GM12873 (cell line): Measurements from ENCODE around the gene ASB12.

Experiments
- CTCF ChIP-seq: IDR thresholded peaks from 2 replicates; pipeline ENCODE4 v1.5.1; 2012; ENCODE audit warnings: low read depth, mild to moderate bottlenecking, moderate library complexity, low read length, control low read depth; ENCODE audit not compliant: insufficient read depth; ENCODE audit errors: missing control alignments

ASB12 gene

DNA sequence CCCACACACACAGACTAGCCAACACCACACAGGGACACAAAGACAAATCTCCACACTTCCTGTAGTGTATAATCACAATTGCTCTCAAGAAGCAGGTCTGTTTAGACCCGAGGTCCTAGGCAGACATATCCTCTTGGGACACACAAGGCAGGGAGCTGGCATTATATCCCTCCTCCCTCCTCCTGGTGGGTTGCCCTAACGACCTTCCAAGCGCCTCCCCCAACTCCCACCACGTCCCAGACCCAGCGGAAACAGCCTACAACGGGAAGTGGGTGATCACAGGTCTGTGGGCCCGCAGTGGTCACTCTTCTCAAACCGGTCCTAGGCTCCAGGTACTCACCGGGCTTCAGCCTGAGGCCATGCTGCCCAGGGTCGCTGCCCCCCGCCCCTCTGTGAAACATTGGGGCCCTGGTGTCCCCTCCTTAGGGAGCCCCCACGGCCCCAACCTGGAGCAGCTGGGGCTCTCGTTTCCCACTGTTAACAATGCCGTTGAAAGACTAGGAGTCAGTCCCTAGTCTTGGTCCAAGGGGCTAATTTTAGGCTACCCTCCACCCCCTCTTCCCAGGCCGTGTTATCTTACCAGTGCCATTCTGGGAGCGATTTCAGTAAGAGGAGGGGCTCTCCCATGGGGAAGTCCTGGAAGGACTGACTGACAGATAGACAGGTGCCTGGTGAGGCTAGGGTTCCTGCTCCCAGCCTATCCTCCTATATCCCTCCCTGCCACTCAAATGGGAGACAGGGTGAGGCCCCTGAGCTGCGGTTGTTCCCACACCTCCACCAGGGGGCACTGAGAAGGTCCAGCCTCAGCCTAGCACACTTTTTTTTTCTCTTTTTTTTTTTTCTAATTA is at the start of gene ASB12:
Gene ASB12 (minus strand): TSS at position 485 of the 848 bp plus-strand sequence. CDS start 4,957 bp downstream, outside the sequence.
- TF ChIP-seq CTCF, result peak; percentile 4

DNA sequence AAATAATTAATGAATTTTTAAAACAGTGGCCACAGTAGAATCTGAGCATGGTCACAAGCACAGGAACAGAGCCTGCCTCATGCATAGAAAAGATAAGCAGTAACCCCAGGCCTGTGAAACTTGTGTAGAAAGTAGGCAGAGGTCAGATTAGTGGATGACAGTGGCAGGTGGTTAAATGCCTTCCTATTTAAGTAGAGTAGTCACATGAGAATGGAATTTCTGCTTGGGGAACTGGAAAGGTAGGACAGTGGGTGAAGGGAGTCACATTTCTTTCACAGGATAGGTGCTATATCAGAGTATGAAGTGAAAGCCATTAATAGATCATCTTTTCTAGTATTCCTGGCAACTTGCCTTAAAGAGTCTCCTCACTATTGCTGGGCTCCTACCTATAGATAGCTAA is 34.9 kb upstream of the ASB12 start:
- TF ChIP-seq CTCF, result no peak

- no peak for TF ChIP-seq CTCF
Observed at GRCh38 chrX:64229154-64229553, 1.3 kb downstream of the ASB12 start.

DNA sequence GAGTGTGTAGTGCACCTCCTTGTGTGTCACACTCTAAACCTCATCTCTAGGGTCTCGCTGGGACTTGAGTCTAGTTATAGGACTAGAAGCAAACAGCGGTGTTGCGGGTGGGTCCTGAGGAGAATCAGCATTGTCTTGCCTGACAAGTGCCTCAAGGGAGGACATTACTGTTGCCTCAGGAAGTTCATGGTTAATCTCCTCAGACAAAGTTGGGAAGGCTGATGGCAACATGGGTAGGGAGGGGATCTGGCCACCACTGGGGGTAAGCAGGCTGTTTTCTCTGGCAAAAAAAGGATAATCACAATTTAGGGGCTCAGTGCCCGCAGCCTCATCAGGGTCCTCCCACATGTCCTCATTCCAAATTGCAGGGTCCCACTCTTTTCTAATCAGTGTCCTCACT is 12.4 kb downstream of the ASB12 start:
- no peak for TF ChIP-seq CTCF

DNA sequence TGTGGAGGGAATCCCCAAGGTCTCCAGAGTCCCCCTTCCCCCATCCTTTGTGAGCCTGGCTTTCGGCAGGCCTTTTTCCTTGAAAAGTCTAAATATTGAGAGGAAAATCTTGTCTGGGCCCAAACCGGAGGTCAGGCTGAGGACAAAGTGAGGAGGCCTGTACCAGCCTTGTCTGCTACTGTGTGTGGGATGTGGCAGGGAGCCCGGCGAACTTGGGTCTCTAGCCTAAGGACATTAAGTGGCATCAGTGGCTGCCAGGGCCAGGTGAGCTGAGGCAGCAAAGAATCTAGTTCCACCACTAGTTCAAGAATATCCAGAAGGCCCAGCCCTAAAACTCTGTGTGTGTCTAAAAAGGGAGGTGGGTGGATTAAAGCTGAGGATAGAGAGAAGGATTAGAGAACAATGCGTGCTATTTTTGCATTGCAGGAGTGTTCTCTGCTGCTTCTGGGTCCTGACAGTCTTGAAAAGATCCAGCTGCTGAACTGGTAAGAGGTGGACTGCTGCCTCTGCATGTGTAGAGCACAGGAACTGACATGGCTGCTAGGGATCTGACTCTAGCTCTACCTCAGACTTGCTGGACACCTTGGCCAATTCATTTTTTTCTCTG is 23.7 kb downstream of the ASB12 start:
- no peak for TF ChIP-seq CTCF

DNA sequence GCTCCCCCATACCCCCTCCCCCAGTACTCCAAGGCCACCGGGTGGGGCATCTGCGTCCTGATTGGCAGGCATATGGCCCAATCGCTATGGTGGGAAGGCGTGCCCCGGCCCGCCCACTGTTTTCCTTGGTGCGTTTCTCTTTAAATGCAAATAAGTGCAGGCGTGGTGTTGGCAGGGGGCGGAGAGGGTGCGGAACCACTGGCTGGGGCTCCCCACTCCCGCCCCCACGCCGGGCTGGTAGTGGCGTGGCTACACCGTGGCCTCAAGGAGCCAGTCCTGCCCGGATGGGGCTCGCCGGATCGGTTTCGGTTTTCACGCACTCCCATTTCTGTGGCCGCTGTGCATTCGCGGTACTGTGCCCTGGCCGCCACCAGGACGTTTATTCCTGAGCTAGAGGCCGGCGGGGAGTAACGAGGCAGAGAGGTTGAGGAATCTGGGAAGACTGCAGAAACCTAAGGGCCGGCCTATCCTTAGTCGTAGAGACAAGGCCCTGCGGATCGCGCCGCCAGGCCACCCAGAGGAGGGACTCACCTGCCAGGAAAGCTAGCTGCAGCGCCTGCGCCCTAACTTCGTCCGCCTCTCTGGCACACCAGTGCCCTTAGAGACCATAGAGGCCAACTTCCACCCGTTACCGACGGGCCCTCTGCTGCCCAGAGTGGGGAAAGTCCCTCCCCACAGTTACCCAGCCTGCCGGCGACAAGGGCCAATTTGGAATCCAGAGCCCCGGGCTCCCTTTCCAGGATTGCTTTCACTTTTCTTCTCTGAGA is 24.5 kb downstream of the ASB12 start:
- peak; percentile 19 for TF ChIP-seq CTCF

- no peak for TF ChIP-seq CTCF
Observed at GRCh38 chrX:64205441-64205734, 25.0 kb downstream of the ASB12 start, which contains the start of gene AMER1. Gene AMER1 (minus strand): TSS chrX:64205708. CDS start chrX:64193286, 12,422 bp downstream.
